Sigmoid colon (tissue), 4 donors: Measurements from ENCODE around the gene PSAP.

Experiments
- CTCF ChIP-seq, 4 experiments: fragments of 450-650 bp in 3 of 4; fragments of 200-600 bp in 1 of 4; IDR thresholded peaks; one replicate each; pipeline ENCODE4 v1.5.1; 2016 to 2019; ENCODE audit warnings: antibody characterized with exemption in 4 of 4, mild to moderate bottlenecking in 3 of 4, moderate library complexity in 2 of 4
- POLR2A ChIP-seq, 2 donors: fragments of 450-650 bp; IDR thresholded peaks; one replicate each; pipeline ENCODE4 v1.6.1; 2016; ENCODE audit warnings: antibody characterized with exemption in 2 of 2, mild to moderate bottlenecking in 2 of 2, moderate library complexity in 2 of 2
- POLR2AphosphoS5 ChIP-seq, 4 donors: sonication (generic); formaldehyde crosslinking; IDR thresholded peaks; one replicate each; pipeline ENCODE4 v1.6.1; 2017; ENCODE audit warnings: antibody characterized with exemption in 4 of 4

DNA sequence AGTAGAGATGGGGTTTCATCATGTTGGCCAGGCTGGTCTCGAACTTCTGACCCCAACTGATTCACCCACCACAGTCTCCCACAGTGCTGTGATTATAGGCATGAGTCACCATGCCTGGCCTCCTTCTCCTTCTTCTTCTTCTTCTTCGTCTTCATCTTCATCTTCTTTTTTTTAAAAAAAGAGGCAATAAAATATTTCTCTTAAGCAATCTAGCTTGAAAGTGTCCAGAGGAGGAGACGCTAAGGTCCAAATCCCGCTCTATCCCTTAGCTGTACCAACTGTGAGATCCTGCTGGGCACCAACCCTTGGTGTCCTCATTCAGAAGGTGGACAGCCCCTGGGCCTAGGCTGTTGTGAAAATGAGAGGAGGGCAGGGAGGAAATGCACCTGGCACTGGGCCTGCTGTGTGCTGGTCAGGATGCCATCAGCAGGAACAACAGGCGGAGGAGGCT, 13.9 kb upstream of the PSAP start:
- TF ChIP-seq CTCF (IDR thresholded peaks at IDR 0.05) (no peak), POLR2AphosphoS5 (IDR thresholded peaks at IDR 0.05) (no peak), POLR2A (IDR thresholded peaks at IDR 0.05) (no peak)
